GM18517 (cell line): ENCODE measurements around the gene PPARGC1A.

Experiments used
- ATAC-seq: cut with Tn5 transposase; IDR thresholded peaks from one replicate; pipeline ENCODE4 v1.9.1; 2021; ENCODE audit warnings: mild to moderate bottlenecking, moderate library complexity; ENCODE audit not compliant: unreplicated experiment

PPARGC1A gene

GRCh38 chr4:23881674-23882337 lies 8.0 kb downstream of the PPARGC1A start:
- no peak for ATAC-seq

- no peak for ATAC-seq
Measured at GRCh38 chr4:23881052-23881501, 8.8 kb downstream of the PPARGC1A start.

- no peak for ATAC-seq
Measured at GRCh38 chr4:23878912-23879732, 10.7 kb downstream of the PPARGC1A start.

DNA sequence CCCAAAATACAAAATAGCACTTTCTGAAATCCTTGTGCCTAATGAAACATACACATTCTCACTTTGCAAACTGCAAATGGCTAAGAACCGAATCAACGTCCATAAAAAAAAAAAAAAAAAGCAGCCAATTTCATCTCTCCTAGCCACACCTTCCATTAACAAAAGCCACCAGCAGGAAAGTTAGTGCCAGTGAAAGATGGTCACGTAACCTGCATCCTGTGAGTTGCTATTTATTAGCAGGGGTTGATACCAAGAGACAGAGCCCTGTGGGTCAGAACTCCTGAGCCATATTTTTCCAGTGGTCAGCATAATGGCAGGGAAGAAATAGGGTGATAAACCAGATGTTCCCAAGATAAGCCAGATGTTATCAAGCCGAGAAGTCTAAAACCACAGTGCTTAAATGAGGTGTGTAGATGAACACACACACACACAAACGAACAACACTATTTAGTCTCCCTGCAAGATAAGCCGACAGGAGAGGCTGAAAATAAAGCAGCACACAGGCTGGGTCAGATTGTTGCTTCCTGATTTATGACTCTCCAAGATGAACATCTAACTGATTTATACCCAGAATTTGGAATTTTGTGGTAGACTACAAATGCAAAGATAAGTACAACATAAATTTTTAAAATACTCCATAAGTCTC lies 11.5 kb downstream of the PPARGC1A start:
- no peak for ATAC-seq

GRCh38 chr4:23877758-23878229 lies 12.1 kb downstream of the PPARGC1A start:
- ATAC-seq, result no peak

DNA sequence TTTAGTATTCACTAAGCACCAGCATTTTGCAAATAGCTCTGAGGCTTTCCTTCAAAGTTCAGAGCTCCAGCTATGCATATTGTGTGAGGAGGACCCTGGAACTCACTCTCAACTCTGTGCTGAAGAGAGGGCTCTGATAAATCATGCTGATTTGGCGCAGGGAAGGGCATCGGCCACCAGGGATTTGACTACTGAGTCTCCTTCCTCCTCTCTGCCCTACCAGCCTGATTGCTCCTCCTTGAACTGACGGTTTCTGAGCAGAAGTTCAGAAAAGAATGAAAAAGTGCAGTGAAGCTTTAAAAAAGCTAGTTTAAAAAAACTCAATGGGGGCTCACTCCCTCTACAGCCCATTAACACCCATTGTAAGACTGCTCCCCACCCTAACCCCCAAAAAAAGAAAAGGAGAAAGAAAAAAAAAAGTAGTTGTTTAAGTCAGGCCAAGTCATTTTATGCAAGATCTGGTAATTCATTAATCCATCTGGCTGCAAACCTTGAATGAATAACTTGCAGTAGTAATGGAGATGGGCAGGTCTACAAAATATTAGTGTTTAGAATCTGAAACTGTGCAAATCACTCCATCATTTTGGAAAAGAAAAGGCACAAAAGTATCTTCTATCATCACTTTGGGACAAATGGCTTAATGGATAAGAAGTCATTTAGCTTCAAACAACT lies 13.3 kb downstream of the PPARGC1A start:
- no peak for ATAC-seq

DNA sequence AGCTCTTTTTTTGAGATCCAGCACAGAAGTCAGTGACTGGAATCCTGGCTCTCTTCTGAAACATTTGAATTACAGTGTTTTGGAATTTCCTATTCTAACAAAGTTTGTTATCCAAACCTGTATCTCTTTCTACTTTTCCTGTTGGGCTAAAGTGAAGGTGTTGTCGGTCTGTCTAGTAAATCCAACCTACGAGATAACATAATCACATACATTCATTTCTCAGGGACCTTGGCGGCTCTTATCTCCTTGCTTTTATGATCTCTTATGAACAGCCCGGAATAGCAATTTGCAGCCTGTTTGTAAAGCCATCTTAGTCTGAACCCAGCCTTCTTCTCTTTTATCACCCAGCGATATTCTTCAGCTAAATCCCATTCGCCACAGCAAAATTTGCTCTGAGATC lies 14.5 kb downstream of the PPARGC1A start:
- ATAC-seq, result no peak

GRCh38 chr4:23874536-23874901 lies 15.3 kb downstream of the PPARGC1A start:
- no peak for ATAC-seq

DNA sequence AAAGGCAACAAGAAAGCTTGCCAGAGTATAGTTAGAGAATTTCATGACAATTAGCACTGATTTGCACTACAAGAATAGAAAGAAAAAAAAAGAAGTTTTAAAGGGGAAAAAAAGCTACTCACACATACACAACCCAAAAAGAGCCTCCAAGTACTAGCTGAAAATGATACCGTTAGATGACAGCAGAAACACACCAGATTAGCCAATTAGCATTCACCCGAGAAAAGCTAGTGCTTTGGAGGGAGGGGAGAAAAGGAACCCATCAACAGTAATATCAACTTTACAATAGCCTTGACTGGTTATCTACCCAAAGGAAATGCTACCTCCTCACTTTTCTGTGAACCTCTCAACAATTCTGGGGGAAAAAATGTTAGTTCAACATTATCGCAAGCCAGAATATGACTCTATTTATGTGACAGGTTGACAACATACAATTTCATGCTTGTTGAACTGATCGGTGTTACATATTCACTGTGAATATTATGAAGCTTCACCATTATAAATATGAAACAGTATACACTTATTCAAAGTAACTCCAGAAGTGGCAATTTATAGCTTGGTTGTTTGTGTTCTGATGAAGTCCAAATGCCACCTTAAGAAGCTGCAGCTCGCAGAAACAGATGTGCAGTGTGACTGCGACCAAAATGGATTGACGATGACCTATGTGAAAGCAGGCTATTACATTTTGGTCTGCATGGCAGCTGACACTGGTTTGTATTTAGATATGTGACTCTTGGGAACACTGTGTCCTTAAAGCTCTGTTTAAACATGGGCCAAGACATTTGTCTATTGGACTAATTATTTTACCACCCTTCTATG lies 15.9 kb downstream of the PPARGC1A start:
- no peak for ATAC-seq

DNA sequence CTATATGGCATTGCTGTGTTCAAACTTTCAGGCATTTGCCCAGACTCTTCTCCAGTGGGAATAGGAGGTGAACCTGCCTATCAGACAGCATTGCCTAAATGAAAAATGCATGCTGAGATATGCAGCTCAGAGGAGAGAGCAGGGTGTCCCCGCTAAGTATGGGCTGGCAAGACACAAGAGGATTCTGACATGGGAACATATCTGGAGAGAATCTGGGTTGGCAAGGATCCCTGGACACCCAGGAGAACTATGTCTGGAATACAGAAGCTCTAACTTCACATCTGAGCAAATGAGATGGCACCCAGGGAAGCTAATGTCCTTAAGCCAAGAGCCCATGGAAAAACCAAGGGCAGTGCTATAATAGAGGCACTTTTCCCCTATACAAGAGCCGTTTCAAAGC lies 18.4 kb downstream of the PPARGC1A start:
- no peak for ATAC-seq

- ATAC-seq, result no peak
Measured at GRCh38 chr4:23866450-23867075, 23.3 kb downstream of the PPARGC1A start.

DNA sequence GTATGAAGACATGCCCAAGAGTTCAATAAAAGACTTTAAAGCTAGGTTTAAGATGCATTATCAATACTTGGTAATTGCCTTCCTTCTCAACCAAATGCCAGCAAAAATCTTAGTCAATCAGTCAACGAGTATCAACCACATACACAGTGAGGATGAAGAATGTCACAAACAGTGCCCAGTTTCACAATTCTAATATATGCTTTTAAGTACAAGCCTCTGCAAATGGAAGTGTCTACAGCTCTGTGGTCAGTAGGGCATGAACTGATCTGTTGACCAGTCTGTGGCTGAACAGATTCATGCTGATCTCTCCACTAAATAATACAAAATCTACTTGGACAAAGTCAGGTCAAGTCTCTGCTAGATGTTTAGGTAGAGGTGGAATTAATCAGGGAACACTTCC lies 27.9 kb downstream of the PPARGC1A start:
- no peak for ATAC-seq

DNA sequence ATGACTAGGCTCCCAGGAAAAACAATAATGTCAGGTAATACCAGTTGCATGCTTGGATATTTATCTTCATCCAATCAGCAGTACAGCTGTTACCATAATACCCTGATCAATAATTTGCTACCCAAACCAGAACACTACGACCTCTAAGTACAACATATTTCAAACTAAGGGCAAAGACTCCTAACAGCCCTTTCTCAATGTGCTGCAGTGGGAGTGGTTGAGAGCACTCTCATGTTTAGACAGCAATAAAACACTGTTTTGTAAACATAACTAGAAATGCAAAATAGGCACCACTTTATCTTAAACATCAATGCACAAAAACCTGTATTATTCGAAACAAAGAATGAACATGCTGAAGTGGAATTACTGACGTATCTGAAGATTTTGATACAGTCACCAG lies 28.9 kb downstream of the PPARGC1A start:
- no peak for ATAC-seq

GRCh38 chr4:23857367-23857959 lies 32.4 kb downstream of the PPARGC1A start:
- no peak for ATAC-seq

GRCh38 chr4:23856630-23857029 lies 33.2 kb downstream of the PPARGC1A start:
- ATAC-seq, result no peak

- ATAC-seq, result no peak
Measured at GRCh38 chr4:23855912-23856605, 33.8 kb downstream of the PPARGC1A start.

- ATAC-seq, result no peak
Measured at GRCh38 chr4:23853986-23854660, 35.7 kb downstream of the PPARGC1A start.

DNA sequence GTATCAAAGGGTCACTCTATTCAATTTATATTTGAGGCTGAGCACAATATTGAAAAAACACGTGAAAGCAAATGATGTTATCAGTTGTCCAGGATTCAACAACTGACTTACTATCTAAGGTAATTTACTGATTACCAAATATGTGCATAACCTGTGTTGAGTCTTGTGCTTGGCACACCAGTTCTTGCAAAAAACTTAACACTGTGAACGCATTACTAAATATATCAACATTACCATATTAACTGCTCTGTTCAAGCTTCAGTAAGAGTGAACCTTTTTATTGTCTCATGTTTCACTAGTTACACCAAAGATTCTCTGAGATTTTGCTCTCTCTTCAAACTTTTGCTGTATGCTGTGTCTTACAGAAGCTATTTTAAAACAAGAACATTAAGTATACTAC lies 38.4 kb downstream of the PPARGC1A start:
- ATAC-seq, result no peak
